Upper lobe of left lung (tissue), 4 donors: ENCODE measurements around the gene GLCE.

Source experiments
- CTCF ChIP-seq, 6 experiments: fragments of 450-650 bp in 4 of 6; fragments of 200-600 bp in 2 of 6; sonication (generic) in 2 of 6; IDR thresholded peaks; one replicate each; pipeline ENCODE4 v1.5.1; 2016 to 2019; ENCODE audit warnings: antibody characterized with exemption in 6 of 6
- EP300 ChIP-seq, 4 donors: sonication (generic); formaldehyde crosslinking; IDR thresholded peaks; one replicate each; pipeline ENCODE4 v1.5.1; 2017; ENCODE audit warnings: antibody characterized with exemption in 4 of 4, control low read depth in 2 of 4
- POLR2A ChIP-seq, 4 donors: fragments of 450-650 bp; IDR thresholded peaks; one replicate each; pipeline ENCODE4 v1.5.1; 2016 to 2017; ENCODE audit warnings: antibody characterized with exemption in 4 of 4, mild to moderate bottlenecking in 2 of 4
- POLR2AphosphoS5 ChIP-seq, 2 donors: sonication (generic); formaldehyde crosslinking; IDR thresholded peaks; one replicate each; pipeline ENCODE4 v1.5.1; 2017; ENCODE audit warnings: antibody characterized with exemption in 2 of 2

GRCh38 chr15:69318033-69318432 is 157.6 kb downstream of the GLCE start:
- TF ChIP-seq CTCF (IDR thresholded peaks at IDR 0.05) (no peak), POLR2A (IDR thresholded peaks at IDR 0.05) (no peak), POLR2AphosphoS5 (IDR thresholded peaks at IDR 0.05) (no peak), EP300 (IDR thresholded peaks at IDR 0.05) (no peak)
